Measurements from ENCODE around the gene LY6G6D. TPM values are rescaled to one million over a fixed set of nuclear protein-coding genes. Genes with fewer than 3 reads are reported as not detected.

The LY6G6D gene
- total and polyA plus RNA-seq, 2 of the 13 experiments (the other 11 are each of a cell fraction or from before 2014, with no cell fraction given), result not detected

DNA sequence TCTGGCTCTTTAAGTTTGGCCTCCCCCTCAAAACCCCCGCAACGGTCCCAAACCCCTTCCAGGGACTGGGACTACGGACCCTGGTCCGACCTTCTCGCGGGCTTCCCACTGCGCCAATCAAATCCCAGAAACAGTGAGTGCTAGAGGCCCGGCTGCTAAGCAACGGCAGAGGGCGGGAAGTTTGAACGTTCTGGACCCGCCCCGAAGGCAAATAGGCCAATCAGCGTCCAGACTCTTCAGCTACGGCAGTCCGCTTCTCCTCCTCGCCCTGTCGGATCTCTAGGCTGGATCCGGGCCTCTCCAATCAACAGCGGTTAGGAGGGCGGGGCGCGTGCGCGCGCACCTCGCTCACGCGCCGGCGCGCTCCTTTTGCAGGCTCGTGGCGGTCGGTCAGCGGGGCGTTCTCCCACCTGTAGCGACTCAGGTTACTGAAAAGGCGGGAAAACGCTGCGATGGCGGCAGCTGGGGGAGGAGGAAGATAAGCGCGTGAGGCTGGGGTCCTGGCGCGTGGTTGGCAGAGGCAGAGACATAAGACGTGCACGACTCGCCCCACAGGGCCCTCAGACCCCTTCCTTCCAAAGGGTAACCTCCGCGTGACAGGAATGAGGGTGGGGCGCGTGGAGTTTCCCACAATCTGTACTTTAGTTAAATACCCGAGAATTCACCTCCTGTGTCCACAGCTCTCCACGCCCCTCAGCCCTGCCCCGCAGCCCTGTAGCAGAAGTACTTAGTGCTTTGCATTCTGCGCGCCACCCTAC, 24.7 kb downstream of the LY6G6D start, which contains the start of gene MSH5 (continued):
- TF ChIP-seq ZNF776 (CRISPR knock-in tag; IDR thresholded peaks at IDR 0.05) (peak; percentile 99), ZFP1 (CRISPR knock-in tag; IDR thresholded peaks at IDR 0.05) (0 out of 2 replicates have a peak, but pooled peaks have one; percentile 71), ATM (IDR thresholded peaks at IDR 0.05; ENCODE audit: borderline replicate concordance) (no peak), ZNF510 (CRISPR knock-in tag; IDR thresholded peaks at IDR 0.05; ENCODE audit: low read depth) (peak; percentile 98), SRY (CRISPR knock-in tag; IDR thresholded peaks at IDR 0.05) (peak; percentile 96), ZNF879 (CRISPR knock-in tag; IDR thresholded peaks at IDR 0.05) (peak; percentile 97), RNF2 (conservative IDR thresholded peaks at IDR 0.05; ENCODE audit: low read depth) (peak; percentile 98), HIVEP1 (CRISPR knock-in tag; IDR thresholded peaks at IDR 0.05) (peak; percentile 97), ONECUT2 (CRISPR knock-in tag; IDR thresholded peaks at IDR 0.05) (peak; percentile 57), ZNF530 (CRISPR knock-in tag; IDR thresholded peaks at IDR 0.05; ENCODE audit: low read depth) (no peak; the same call in none of the 2 replicates), GZF1 (CRISPR knock-in tag; IDR thresholded peaks at IDR 0.05) (peak; percentile 50; the same call in 1 of the 2 replicates), CEBPB (IDR thresholded peaks at IDR 0.05; ENCODE audit: borderline replicate concordance, low read depth, low read length) (no peak), NBN (conservative IDR thresholded peaks at IDR 0.05) (no peak), HOXA9 (CRISPR knock-in tag; IDR thresholded peaks at IDR 0.05; ENCODE audit: borderline replicate concordance) (peak; percentile 98), ZSCAN20 (CRISPR knock-in tag; IDR thresholded peaks at IDR 0.05; ENCODE audit: borderline replicate concordance) (no peak; the same call in 1 of the 2 replicates), YY1 (IDR thresholded peaks at IDR 0.05; ENCODE audit: insufficient read depth, insufficient replicate concordance, low read depth, low read length) (peak; percentile 85)
- TF ChIP-seq, protein P1, sequence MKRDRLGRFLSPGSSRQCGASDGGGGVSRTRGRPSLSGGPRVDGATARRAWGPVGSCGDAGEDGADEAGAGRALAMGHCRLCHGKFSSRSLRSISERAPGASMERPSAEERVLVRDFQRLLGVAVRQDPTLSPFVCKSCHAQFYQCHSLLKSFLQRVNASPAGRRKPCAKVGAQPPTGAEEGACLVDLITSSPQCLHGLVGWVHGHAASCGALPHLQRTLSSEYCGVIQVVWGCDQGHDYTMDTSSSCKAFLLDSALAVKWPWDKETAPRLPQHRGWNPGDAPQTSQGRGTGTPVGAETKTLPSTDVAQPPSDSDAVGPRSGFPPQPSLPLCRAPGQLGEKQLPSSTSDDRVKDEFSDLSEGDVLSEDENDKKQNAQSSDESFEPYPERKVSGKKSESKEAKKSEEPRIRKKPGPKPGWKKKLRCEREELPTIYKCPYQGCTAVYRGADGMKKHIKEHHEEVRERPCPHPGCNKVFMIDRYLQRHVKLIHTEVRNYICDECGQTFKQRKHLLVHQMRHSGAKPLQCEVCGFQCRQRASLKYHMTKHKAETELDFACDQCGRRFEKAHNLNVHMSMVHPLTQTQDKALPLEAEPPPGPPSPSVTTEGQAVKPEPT (CRISPR knock-in tag; IDR thresholded peaks at IDR 0.05; ENCODE audit: low read depth), result peak; percentile 99
- TF ChIP-seq, protein P2, sequence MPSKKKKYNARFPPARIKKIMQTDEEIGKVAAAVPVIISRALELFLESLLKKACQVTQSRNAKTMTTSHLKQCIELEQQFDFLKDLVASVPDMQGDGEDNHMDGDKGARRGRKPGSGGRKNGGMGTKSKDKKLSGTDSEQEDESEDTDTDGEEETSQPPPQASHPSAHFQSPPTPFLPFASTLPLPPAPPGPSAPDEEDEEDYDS (CRISPR knock-in tag; IDR thresholded peaks at IDR 0.05), result peak; percentile 60
- TF ChIP-seq, protein P3, sequence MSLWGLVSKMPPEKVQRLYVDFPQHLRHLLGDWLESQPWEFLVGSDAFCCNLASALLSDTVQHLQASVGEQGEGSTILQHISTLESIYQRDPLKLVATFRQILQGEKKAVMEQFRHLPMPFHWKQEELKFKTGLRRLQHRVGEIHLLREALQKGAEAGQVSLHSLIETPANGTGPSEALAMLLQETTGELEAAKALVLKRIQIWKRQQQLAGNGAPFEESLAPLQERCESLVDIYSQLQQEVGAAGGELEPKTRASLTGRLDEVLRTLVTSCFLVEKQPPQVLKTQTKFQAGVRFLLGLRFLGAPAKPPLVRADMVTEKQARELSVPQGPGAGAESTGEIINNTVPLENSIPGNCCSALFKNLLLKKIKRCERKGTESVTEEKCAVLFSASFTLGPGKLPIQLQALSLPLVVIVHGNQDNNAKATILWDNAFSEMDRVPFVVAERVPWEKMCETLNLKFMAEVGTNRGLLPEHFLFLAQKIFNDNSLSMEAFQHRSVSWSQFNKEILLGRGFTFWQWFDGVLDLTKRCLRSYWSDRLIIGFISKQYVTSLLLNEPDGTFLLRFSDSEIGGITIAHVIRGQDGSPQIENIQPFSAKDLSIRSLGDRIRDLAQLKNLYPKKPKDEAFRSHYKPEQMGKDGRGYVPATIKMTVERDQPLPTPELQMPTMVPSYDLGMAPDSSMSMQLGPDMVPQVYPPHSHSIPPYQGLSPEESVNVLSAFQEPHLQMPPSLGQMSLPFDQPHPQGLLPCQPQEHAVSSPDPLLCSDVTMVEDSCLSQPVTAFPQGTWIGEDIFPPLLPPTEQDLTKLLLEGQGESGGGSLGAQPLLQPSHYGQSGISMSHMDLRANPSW (CRISPR knock-in tag; IDR thresholded peaks at IDR 0.05; ENCODE audit: borderline replicate concordance), result no peak
- TF ChIP-seq, protein P4, sequence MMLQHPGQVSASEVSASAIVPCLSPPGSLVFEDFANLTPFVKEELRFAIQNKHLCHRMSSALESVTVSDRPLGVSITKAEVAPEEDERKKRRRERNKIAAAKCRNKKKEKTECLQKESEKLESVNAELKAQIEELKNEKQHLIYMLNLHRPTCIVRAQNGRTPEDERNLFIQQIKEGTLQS (CRISPR knock-in tag; IDR thresholded peaks at IDR 0.05), result peak; percentile 37; the same call in 1 of the 2 replicates
- TF ChIP-seq, protein P5, sequence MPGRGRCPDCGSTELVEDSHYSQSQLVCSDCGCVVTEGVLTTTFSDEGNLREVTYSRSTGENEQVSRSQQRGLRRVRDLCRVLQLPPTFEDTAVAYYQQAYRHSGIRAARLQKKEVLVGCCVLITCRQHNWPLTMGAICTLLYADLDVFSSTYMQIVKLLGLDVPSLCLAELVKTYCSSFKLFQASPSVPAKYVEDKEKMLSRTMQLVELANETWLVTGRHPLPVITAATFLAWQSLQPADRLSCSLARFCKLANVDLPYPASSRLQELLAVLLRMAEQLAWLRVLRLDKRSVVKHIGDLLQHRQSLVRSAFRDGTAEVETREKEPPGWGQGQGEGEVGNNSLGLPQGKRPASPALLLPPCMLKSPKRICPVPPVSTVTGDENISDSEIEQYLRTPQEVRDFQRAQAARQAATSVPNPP (CRISPR knock-in tag; IDR thresholded peaks at IDR 0.05), result peak; percentile 97
- TF ChIP-seq, protein P6, sequence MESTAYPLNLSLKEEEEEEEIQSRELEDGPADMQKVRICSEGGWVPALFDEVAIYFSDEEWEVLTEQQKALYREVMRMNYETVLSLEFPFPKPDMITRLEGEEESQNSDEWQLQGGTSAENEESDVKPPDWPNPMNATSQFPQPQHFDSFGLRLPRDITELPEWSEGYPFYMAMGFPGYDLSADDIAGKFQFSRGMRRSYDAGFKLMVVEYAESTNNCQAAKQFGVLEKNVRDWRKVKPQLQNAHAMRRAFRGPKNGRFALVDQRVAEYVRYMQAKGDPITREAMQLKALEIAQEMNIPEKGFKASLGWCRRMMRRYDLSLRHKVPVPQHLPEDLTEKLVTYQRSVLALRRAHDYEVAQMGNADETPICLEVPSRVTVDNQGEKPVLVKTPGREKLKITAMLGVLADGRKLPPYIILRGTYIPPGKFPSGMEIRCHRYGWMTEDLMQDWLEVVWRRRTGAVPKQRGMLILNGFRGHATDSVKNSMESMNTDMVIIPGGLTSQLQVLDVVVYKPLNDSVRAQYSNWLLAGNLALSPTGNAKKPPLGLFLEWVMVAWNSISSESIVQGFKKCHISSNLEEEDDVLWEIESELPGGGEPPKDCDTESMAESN (CRISPR knock-in tag; conservative IDR thresholded peaks at IDR 0.05), result peak; percentile 93; the same call in 1 of the 2 replicates

Measured in HepG2 (cell line).